ENCODE data around the gene MARCHF3. TPM values are rescaled to one million over a fixed set of nuclear protein-coding genes. Genes with fewer than 3 reads are reported as not detected.

MARCHF3 gene
- total and polyA plus RNA-seq, 10 of the 15 experiments (the other 5 are each of a cell fraction or from before 2014, with no cell fraction given): 3.6 to 24.1 (median 11.3) TPM

DNA sequence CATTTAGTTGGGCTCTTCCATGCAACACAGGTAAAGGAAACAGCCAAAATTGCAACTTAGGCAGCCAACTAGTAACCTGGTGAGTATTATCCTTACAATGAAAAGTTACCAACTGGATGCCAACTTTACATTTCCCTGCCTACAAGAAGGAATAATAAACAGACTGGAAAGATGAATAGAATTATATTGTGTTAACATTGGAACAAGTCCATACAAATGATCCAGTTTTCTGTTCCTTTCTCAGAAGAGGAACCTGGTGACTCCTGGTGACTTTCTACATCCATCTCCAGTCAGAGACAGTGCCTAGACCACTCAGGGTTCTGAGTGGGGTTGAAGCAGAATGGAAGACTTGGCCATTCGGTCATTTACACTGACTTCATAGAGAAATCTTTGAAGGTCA is 20.6 kb downstream of the MARCHF3 start:
- Histone ChIP-seq H3K9ac (ENCODE audit: control insufficient read depth, insufficient read depth, low read length) (no peak overlapping the region), H3K27ac (ENCODE audit: control insufficient read depth, insufficient read depth) (no peak overlapping the region), H3K4me3 (no peak overlapping the region), H3K9me3 (replicated peaks; ENCODE audit: control insufficient read depth, insufficient read depth, low read length) (peaks cover 1% of the 10 kb centered on the region; the same call in 2 of the 3 replicates), H4K20me1 (ENCODE audit: control insufficient read depth, insufficient read depth) (no peaks in the 10 kb centered on the region), H3K36me3 (ENCODE audit: control insufficient read depth in 2 of 2, insufficient read depth in 2 of 2, low read length in 1 of 2) (no peaks in the 10 kb centered on the region), H3K79me2 (ENCODE audit: control insufficient read depth, insufficient read depth, low read length) (no peaks in the 10 kb centered on the region; the same call in 1 of the 2 replicates), H3K27me3 (replicated peaks in 1 of 2; ENCODE audit: control insufficient read depth in 2 of 2, insufficient read depth in 2 of 2, low read length in 1 of 2) (no peaks in the 10 kb centered on the region), H3K4me1 (ENCODE audit: control insufficient read depth, insufficient read depth, low read length) (peaks cover 25% of the 10 kb centered on the region), H2AFZ (ENCODE audit: control insufficient read depth, low read depth, low read length) (no peak overlapping the region), H3K4me2 (ENCODE audit: control insufficient read depth, insufficient read depth) (no peak overlapping the region)
- 94% methylated on average over 1 of the region's 1 CpG for WGBS (ENCODE audit: insufficient coverage, insufficient replicate concordance, low lambda C conversion rate, missing lambda C conversion rate)
- in situ Hi-C loops (cut with MboI) (no loop called here), intact Hi-C loops (cut with micrococcal nuclease; ENCODE audit: unreplicated experiment) (loop anchor here (5.0 kb wide), 2 partner anchors 232 to 567 kb away; partner anchors contain the start of gene LMNB1)
- ATAC-seq (no peak), FAIRE-seq (no peak), DNase-seq (ENCODE audit: low read depth, low spot score) (no peak)
- ChIA-PET SMC1A (ENCODE audit: uncharacterized antibody, unreplicated experiment) (interaction anchor here (0.7 to 8.3 kb wide), 6 partner anchors 10 to 60 kb away, joined by 3 to 156 read pairs (median 19); partner anchors contain the start of gene MARCHF3), RAD21 (ENCODE audit: unreplicated experiment) (interaction anchor here (4.2 to 6.7 kb wide), 3 partner anchors 11 to 42 kb away, joined by 21 to 107 read pairs (median 102); no protein-coding TSS in a partner anchor), CTCF (interaction anchor here (1.1 to 4.0 kb wide), 3 partner anchors 11 to 19 kb away, joined by 5 to 25 read pairs (median 9); no protein-coding TSS in a partner anchor), POLR2A (interaction anchor here (1.0 to 6.7 kb wide), 3 partner anchors 11 to 37 kb away, joined by 3 to 114 read pairs (median 11); no protein-coding TSS in a partner anchor)
- no TSS peak for BruUV-seq (replicated peaks)
- TF ChIP-seq MEF2A (IDR thresholded peaks at IDR 0.05; ENCODE audit: insufficient read depth, low read depth, low read length): no peak
- no peak for TF ChIP-seq NBN (IDR thresholded peaks at IDR 0.05)
- TF ChIP-seq ZNF622 (IDR thresholded peaks at IDR 0.05): no peak
- TF ChIP-seq MTA2 (IDR thresholded peaks at IDR 0.05; ENCODE audit: low read depth): no peak
- TF ChIP-seq SMAD5 (IDR thresholded peaks at IDR 0.05; ENCODE audit: low read depth): no peak
- TF ChIP-seq RUNX3 (IDR thresholded peaks at IDR 0.05; ENCODE audit: low read length): no peak
- no peak for TF ChIP-seq CBX3 (IDR thresholded peaks at IDR 0.05; ENCODE audit: borderline replicate concordance, low read depth)
- no peak for TF ChIP-seq IRF4 (IDR thresholded peaks at IDR 0.05; ENCODE audit: low read depth, low read length)
- no peak for TF ChIP-seq NFYA (IDR thresholded peaks at IDR 0.05; ENCODE audit: borderline replicate concordance, low read depth, low read length)
- TF ChIP-seq CREM (IDR thresholded peaks at IDR 0.05; ENCODE audit: low read depth): no peak
- TF ChIP-seq RB1 (IDR thresholded peaks at IDR 0.05; ENCODE audit: borderline replicate concordance): no peak
- no peak for TF ChIP-seq HDAC6 (IDR thresholded peaks at IDR 0.05; ENCODE audit: unreplicated experiment)
- no peak for TF ChIP-seq MTA3 (IDR thresholded peaks at IDR 0.05; ENCODE audit: borderline replicate concordance, low read length)
- TF ChIP-seq BHLHE40 (IDR thresholded peaks at IDR 0.05; ENCODE audit: borderline replicate concordance in 1 of 2, low read depth in 2 of 2, low read length in 1 of 2): no peak
- TF ChIP-seq RFX5 (IDR thresholded peaks at IDR 0.05; ENCODE audit: low read depth, low read length): no peak
- TF ChIP-seq FOXK2 (IDR thresholded peaks at IDR 0.05): no peak
- TF ChIP-seq MYC (IDR thresholded peaks at IDR 0.05; ENCODE audit: insufficient read depth, insufficient read length, insufficient replicate concordance, low read length, severe bottlenecking): no peak
- no peak for TF ChIP-seq PBX3 (IDR thresholded peaks at IDR 0.05; ENCODE audit: insufficient replicate concordance, low read depth, low read length)
- TF ChIP-seq SKIL (IDR thresholded peaks at IDR 0.05; ENCODE audit: low read depth, poor library complexity, severe bottlenecking): no peak

All from GM12878 (cell line).